Measurements from ENCODE around the gene RABGAP1L.
"Not testable (repeated sequence)": the region's sequence is repeated elsewhere in the genome, so short reads cannot be mapped to it uniquely, and the experiment has no call there.

RABGAP1L gene

GRCh38 chr1:174786358-174786757, 627.0 kb downstream of the RABGAP1L start:
- no peak for DNase-seq

DNA sequence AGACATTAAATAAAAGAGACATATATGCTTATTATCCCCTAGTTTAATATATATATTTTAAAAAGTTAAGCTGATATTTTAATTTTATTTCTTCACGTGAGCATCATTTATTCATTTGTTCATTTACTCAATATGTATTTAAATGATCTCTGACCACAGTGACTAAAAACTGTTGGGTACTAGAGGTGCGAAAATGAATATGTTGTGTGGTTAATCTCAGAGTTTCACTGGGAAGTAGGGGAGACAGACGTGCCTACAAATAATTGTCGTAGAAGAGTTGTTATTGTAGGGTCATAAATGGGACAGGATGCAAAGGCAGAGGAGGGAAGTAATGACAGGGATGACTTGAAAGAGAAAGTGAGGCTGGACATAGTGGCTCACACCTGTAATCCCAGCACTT, 627.4 kb downstream of the RABGAP1L start:
- DNase-seq, result no peak

- no peak for DNase-seq
Observed at GRCh38 chr1:174788981-174789380, 629.7 kb downstream of the RABGAP1L start.

DNA sequence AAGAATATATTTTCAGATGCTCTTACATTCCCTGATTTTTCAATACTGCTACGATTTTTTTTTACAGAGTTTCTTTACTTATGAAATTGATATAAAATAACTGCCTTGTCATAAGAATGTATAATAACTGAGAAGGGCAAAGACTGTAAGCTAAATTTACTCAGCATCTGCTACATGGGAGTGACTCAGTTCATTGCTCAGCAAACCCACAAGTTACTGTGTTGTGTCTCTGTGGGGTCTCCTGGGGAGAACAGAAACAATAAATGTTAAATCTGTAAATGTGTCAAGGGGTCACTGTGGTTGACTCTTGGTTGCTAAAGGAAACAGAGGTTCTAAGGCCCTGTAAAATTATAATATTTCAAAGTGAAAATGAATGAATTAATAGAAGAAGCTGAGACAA, 630.1 kb downstream of the RABGAP1L start:
- DNase-seq, result no peak

GRCh38 chr1:174791863-174792262, 632.5 kb downstream of the RABGAP1L start:
- no peak for DNase-seq

- no peak for DNase-seq
Observed at GRCh38 chr1:174794861-174795260, 635.5 kb downstream of the RABGAP1L start.

- DNase-seq, result no peak
Observed at GRCh38 chr1:174795806-174796205, 636.5 kb downstream of the RABGAP1L start.

- no peak for DNase-seq
Observed at GRCh38 chr1:174797398-174797797, 638.1 kb downstream of the RABGAP1L start.

GRCh38 chr1:174799136-174799479, 639.8 kb downstream of the RABGAP1L start:
- DNase-seq, result peak; percentile 30

DNA sequence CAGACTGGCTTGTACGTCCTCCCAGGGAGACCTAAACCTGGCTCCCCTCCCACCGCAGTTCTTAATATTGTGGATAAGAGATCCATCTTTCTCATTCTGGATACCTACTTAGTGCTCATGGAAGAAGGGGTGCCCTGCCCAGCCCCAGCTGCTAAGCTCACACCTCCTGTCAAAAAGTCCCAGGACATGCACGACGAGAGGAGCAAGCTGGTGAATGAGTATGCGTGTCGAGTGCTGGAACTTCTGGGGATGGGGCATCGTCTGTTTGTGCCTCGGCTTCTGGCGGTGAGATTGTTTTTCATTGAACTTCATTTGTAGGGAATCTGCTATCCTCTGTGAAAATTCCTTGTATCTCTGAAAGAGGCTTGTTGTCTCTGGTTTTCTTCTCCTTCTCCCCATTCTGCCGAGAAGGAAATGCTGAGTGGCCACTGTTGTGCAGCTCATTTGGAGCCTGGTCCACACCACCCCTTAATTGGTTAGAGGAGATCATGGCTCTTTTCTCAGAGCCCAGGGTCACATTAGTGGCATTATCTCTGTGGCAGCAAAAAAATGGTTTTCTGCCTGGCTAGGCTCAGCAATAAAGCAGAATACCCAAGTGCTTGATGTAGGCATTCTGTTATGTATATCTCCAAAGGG, 641.0 kb downstream of the RABGAP1L start:
- DNase-seq, result no peak

DNA sequence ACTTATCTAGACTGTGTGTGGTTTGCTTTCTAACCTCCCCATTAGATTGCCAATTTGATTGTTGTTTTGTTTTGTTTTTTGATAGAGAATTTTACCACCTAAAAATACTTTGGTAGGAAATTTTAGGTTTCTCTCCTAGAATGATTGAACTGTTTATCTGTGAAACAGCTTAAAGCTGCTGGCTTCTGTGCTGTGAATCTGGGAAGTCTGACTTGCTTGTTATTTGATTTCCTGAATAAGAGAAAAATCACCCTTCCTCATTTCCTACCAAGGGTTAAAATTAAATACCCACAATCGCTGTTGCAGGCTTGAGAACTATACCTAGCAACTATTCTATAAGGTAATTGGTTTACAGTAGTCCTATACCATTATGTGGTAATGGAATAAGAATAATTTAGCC, 641.6 kb downstream of the RABGAP1L start:
- DNase-seq, result no peak

GRCh38 chr1:174809755-174810280, 650.5 kb downstream of the RABGAP1L start:
- no peak for DNase-seq

- DNase-seq, result no peak
Observed at GRCh38 chr1:174812016-174812415, 652.7 kb downstream of the RABGAP1L start.

GRCh38 chr1:174812656-174813055, 653.3 kb downstream of the RABGAP1L start:
- DNase-seq, result no peak

DNA sequence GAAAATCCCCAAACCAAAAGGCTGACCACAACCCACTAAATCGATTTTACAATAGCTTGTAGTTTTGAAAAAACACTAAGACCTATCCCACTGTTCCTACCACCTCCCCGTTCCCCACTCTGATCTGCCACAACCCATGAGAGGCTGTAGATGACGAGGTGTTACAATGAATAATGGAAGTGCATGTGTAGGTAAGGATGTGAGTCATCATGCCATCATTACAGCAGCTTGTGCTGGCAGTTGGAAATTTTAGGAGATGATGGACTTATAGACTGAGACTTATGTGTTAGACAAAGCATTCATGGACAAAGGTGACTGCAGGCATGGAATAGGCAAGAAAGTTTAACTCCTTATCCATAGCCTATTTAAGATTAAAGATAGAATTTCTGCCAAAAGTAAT, 655.7 kb downstream of the RABGAP1L start:
- DNase-seq, result no peak

- DNase-seq, result no peak
Observed at GRCh38 chr1:174815474-174815908, 656.2 kb downstream of the RABGAP1L start.

- not testable (repeated sequence) for DNase-seq
Observed at GRCh38 chr1:174816621-174817020, 657.3 kb downstream of the RABGAP1L start.

DNA sequence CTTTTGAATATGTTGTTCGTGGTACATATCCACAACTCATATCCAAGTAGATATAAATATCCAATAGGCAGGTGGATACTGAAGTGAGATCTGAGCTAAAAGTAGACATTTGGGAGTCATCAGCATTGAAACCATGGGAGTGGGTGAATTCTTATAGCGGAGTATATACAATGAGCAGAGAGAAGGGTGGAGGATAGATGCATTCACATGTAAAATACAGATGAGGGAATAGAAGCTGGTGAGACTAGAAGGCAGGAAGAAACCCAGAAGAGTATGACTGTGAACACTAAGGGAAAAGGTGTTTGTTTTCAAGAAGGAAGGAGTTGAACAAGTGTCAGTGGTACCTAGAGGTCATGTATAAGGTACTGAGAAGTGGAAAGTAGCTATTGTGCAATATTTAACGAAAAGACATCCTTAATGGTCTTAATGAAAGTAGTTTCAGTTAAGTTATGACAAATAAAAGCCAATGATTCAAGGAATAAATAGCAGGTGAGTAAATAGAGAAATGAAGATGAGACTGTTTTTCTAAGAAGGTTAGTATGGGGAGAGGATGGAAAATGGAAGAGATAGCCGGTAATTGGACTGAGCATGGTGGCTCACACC, 658.8 kb downstream of the RABGAP1L start:
- DNase-seq, result no peak

DNA sequence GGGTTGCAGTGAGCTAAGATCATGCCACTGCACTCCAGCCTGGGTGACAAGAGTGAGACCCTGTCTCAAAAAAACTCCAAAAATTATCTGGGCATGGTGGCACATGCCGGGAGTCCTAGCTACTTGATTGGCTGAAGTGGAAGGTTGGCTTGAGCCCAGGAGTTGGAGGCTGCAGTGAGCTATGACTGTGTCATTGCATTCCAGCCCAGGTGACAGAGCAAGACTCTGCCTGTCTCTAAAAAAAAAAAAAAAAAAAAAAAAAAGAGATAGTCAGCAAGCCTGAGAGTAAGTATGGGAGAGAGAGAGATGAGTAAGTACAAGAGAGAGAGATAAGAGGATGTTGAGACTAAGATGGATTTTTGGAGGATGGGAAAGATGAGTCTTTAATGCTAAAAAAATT, 659.6 kb downstream of the RABGAP1L start:
- DNase-seq, result peak; percentile 14

DNA sequence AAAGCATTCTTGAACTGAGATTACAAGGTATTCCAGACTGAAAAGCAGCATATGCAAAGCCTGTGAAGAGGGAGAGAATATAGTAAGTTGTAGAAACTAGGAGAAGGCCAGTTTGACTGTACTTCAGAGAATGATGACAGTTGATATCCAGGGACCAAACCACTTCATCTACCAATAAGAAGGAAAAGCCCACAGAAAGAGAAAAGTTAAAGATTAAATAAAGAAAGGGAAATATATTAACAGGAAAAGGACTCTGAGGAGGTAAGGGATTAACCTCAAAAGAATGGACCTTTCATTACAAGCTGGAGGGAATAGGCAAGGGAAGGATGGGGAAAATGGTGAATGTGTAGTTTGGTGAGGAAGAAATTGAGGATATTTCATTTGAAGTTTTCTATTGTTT, 660.3 kb downstream of the RABGAP1L start:
- no peak for DNase-seq

GRCh38 chr1:174825127-174825526, 665.8 kb downstream of the RABGAP1L start:
- DNase-seq, result no peak

GRCh38 chr1:174825806-174826205, 666.5 kb downstream of the RABGAP1L start:
- no peak for DNase-seq

DNA sequence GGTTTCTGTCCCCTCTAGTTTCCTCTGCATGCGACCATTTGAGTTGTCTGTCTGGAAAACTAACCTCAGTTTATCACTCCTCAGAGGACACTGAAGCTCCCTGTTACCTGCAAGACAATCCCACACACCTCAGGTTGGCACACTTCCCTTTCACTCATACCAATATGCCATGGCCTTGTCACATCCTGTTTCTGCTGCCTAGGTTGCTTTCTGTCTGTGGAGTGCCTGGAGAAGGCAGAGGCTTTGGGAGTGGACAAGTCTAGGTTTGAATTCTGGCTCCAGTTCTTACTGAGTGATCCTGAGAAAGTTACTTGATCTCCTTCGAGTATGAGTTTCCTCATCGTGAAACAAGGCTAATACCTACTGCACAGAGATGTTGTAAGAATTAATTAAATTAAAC, 668.9 kb downstream of the RABGAP1L start:
- DNase-seq, result no peak

GRCh38 chr1:174829990-174830389, 670.7 kb downstream of the RABGAP1L start:
- DNase-seq, result no peak

GRCh38 chr1:174836543-174836942, 677.2 kb downstream of the RABGAP1L start:
- DNase-seq, result no peak

Data from NCI-H1105 (cell line).